GM21447 (cell line): ENCODE data around the gene HORMAD2.
"Not testable (repeated sequence)": the region's sequence is repeated elsewhere in the genome, so short reads cannot be mapped to it uniquely, and the experiment has no call there.

Source experiments
- ATAC-seq: cut with Tn5 transposase; IDR thresholded peaks from one replicate; pipeline ENCODE4 v1.9.1; 2021; ENCODE audit not compliant: unreplicated experiment

The HORMAD2 gene

GRCh38 chr22:30054764-30055069 lies 25.5 kb upstream of the HORMAD2 start:
- ATAC-seq: no peak

GRCh38 chr22:30056015-30056414 lies 24.2 kb upstream of the HORMAD2 start:
- ATAC-seq: no peak

- ATAC-seq: no peak
Measured at GRCh38 chr22:30057375-30057774, 22.9 kb upstream of the HORMAD2 start.

- ATAC-seq: not testable (repeated sequence)
Measured at GRCh38 chr22:30059346-30060020, 20.8 kb upstream of the HORMAD2 start.

- ATAC-seq: not testable (repeated sequence)
Measured at GRCh38 chr22:30061094-30061493, 19.2 kb upstream of the HORMAD2 start.

- ATAC-seq: no peak
Measured at GRCh38 chr22:30062259-30062658, 18.0 kb upstream of the HORMAD2 start.

DNA sequence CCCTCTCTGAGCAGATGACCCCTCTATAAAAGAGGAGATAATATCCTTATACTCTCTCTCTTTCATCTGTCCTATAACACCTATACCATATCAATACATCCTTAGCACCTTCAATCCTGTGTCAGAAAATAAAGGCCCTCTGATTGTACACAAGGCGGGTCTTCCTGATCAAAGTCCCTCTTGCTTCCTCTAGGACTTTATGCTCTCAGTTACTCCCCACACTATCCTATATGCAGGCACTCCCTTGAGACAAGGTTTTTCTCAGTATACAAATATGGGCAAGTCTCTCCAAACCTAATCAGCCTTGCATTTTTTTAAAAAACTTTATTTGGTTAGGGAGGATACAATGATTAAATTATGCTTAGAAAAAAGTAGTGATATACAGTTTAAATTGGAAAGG lies 17.3 kb upstream of the HORMAD2 start:
- ATAC-seq: no peak

DNA sequence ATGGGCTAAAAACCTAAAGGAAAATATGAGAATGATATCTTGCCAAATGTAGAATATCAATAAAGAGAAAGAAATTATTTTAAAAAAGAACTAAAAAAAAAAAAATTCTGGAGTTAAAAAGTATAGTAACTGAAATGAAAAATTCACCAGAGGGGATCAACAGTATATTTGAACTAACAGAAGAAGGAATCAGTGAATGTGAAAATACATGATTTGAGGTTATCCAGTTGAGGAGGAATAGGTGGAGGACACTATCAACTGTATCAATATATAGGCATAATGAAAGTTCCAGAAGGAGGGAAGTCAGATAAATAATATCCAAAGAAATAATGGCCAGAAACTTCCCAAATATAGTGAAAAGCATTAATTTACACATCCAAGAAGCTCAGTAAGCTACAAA lies 16.1 kb upstream of the HORMAD2 start:
- ATAC-seq: no peak

DNA sequence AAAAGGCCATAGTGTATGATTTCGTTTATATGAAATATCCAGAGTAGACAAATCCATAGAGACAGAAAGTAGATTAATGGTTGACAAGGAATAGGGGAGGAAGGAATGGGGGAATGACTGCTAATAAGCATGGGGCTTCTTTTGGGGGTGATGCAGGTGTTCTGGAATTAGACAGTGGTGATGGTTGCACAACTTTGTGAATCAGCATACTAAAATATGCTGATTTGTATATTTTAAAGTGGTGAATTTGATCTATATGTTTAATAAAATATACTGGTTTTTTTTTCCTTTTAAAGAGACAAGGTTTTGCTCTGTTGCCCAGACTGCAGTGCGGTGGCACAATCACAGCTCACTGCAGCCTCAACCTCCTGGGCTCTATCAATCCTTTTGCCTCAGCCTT lies 6.5 kb upstream of the HORMAD2 start:
- ATAC-seq: no peak

DNA sequence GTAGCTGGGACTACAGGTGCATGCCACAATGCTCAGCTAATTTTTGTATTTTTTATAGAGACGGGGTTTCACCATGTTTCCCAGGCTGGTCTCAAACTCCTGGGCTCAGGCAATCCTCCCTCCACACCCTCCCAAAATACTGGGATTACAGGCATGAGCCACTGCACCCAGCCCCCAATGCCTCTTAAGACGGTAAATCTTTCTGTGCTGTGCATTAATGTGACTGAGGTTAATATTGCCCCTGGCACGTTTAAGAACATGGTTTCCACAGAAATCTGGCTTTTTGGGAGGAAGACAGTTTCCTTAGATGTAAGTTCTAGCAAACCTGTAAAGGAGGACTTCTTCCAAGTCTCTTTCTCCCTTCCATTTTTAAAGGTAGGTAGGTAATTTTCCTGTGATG lies 6.1 kb upstream of the HORMAD2 start:
- no peak for ATAC-seq

DNA sequence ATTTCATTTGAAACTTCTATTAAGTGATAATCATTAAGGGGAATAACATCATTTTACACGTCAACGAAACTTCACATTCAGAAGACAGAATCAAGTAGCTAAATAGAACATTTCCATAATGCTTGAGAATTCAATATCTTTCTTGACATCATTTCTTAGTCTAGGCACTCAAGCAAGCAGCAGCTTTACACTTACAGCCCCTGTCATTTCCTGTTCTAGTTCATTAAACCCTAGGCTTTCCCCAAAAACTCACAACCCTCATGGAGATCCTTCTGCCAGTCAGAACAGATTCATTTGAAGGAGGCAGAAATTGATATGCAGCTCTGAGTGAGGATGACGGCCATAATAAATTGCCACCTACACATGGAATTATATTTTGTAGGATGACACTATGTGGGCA lies 5.3 kb upstream of the HORMAD2 start:
- ATAC-seq: no peak

GRCh38 chr22:30077279-30077880 lies 2.9 kb upstream of the HORMAD2 start:
- ATAC-seq: no peak

GRCh38 chr22:30078320-30079311 lies 1.6 kb upstream of the HORMAD2 start:
- no peak for ATAC-seq

GRCh38 chr22:30080805-30081204 lies 541 bp downstream of the HORMAD2 start:
- no peak for ATAC-seq

GRCh38 chr22:30086496-30086895 lies 6.2 kb downstream of the HORMAD2 start:
- no peak for ATAC-seq

GRCh38 chr22:30087037-30087436 lies 6.8 kb downstream of the HORMAD2 start:
- ATAC-seq: not testable (repeated sequence)

DNA sequence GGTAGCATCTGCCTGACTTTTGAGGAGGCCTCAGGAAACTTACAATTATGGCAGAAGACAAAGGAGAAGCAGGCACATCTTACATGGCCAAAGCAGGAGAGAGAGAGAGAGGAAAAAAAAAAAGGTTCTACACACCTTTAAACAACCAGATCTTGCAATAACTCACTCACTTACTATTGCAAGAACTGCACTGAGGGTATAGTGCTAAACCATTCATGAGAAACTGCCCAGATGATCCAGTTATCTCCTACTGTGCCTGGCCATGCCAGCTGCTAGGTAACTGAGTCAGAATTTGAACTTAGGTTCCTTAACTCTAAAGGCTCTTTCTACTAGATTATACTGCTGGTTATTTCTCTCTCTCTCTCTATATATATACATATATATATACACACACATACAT lies 7.3 kb downstream of the HORMAD2 start:
- no peak for ATAC-seq

GRCh38 chr22:30088468-30088867 lies 8.2 kb downstream of the HORMAD2 start:
- ATAC-seq: no peak

GRCh38 chr22:30089655-30089974 lies 9.4 kb downstream of the HORMAD2 start:
- ATAC-seq: no peak

DNA sequence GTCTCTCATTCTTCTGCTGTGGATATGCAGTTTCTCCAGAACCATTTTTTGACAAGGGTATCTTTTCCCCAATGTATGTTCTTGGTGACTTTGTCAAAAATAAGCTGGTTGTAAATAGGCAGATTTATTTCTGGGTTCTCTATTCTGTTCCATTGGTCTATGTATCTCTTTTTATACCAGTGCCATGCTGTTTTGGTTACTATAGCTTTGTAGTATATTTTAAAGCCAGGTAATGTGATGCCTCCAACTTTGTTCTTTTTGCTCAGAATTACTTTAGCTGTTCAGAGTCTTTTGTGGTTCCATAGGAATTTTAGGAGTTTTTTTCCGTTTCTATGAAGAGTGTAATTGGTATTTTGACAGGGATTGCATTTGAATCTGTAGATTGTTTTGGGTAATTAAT lies 12.4 kb downstream of the HORMAD2 start:
- no peak for ATAC-seq

DNA sequence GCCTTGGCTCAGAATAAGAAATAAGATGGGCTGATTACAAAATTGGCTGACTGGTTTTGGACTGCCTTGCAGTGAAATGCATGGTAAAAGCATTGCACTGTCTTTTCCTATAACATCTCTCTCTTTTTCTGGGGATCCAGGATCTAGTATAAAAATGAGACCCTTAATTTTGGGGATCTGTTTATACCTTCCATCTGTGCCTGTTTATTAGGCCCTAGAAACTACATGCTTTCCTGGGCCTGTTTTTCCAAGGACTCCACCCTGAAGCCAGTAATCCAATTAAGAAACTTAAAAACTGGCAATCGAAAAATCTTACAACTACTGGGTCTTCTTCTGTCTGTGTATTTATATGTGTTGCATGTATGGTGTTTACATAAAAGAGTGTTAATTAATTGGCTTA lies 14.5 kb downstream of the HORMAD2 start:
- no peak for ATAC-seq

GRCh38 chr22:30097861-30098260 lies 17.6 kb downstream of the HORMAD2 start:
- ATAC-seq: no peak
